ENCODE data around the gene RIPOR1.
"Not testable (repeated sequence)": the region's sequence is repeated elsewhere in the genome, so short reads cannot be mapped to it uniquely, and the experiment has no call there.

The RIPOR1 gene

GRCh38 chr16:67528222-67528869 is at the start of gene RIPOR1:
Gene RIPOR1, plus strand, starts transcription at chr16:67528829. Its CDS starts 9,618 bp downstream, at chr16:67538447.
- peak; percentile 41 to 52 for DNase-seq

- peak; percentile 97 to 98 for DNase-seq
Observed at GRCh38 chr16:67480833-67481560, 47.6 kb upstream of the RIPOR1 start, which contains the start of gene ATP6V0D1. Gene ATP6V0D1, minus strand, starts transcription at chr16:67481157. Its CDS starts 71 bp downstream, at chr16:67481086.

- DNase-seq: peak in 1 of 2 donors; percentile 36
Observed at GRCh38 chr16:67481561-67482232, 46.9 kb upstream of the RIPOR1 start.

GRCh38 chr16:67482233-67482924 is 46.2 kb upstream of the RIPOR1 start:
- DNase-seq: no peak

GRCh38 chr16:67483150-67483549 is 45.5 kb upstream of the RIPOR1 start, which contains the start of gene AGRP:
Gene AGRP, minus strand, starts transcription at chr16:67483547. Its CDS starts 149 bp downstream, at chr16:67483398.
- no peak for DNase-seq

- DNase-seq: no peak
Observed at GRCh38 chr16:67483731-67484525, 44.7 kb upstream of the RIPOR1 start.

GRCh38 chr16:67486805-67487204 is 41.8 kb upstream of the RIPOR1 start:
- DNase-seq: no peak

GRCh38 chr16:67487561-67487960 is 41.1 kb upstream of the RIPOR1 start:
- not testable (repeated sequence) for DNase-seq

GRCh38 chr16:67489401-67490083 is 39.1 kb upstream of the RIPOR1 start:
- no peak for DNase-seq

GRCh38 chr16:67490335-67491096 is 38.1 kb upstream of the RIPOR1 start:
- no peak for DNase-seq

- DNase-seq: no peak
Observed at GRCh38 chr16:67499106-67499505, 29.5 kb upstream of the RIPOR1 start.

GRCh38 chr16:67504031-67505021 is 24.3 kb upstream of the RIPOR1 start:
- peak; percentile 26 to 35 for DNase-seq

- no peak for DNase-seq
Observed at GRCh38 chr16:67506468-67506867, 22.2 kb upstream of the RIPOR1 start.

GRCh38 chr16:67509016-67509415 is 19.6 kb upstream of the RIPOR1 start:
- DNase-seq: no peak

- DNase-seq: not testable (repeated sequence)
Observed at GRCh38 chr16:67513892-67514291, 14.7 kb upstream of the RIPOR1 start.

GRCh38 chr16:67514382-67514828 is 14.2 kb upstream of the RIPOR1 start:
- DNase-seq: peak; percentile 77 to 83

- DNase-seq: no peak
Observed at GRCh38 chr16:67516296-67517154, 12.1 kb upstream of the RIPOR1 start.

- DNase-seq: no peak
Observed at GRCh38 chr16:67517155-67517445, 11.5 kb upstream of the RIPOR1 start.
